Measurements from ENCODE around the gene PHF19.

PHF19 gene

DNA sequence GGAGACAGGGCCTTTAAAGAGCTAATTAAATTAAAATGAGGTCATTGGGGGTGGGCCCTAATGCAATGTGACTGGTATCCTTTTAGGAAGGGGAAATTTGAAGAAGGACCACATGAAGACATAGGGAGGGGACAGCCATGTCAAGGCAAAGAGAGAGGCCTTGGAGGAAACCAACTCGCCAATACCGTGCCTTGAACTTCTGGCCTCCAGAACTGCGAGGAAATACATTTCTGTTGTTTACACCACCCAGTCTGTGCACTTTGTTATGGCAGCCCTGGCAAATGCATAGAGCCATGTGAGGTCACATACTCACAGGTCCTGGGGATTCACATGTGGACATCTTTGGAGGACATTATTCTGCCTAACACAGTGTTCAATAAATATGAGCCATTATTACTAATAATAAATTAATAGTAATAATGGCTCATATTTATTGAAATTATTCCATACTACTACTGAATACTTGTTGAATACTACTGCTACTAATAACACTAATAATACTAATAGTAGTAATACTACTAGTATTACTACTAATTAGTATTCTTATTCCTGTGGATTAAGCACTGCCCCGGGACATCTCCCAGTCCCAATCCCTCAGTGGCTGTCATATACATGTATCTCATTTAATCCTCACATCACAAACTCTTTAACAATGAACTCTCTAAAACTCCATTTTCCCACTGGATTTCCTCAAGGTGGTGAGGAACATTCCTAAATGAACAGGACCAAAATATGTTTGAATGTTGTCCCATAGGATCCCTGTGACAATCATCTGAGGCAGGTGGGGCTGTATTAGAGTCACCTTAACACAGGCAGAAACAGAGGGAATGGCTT is 41.2 kb upstream of the PHF19 start:
- no peak overlapping the region for H3K4me3 ChIP-seq (ENCODE audit: low read length)
- DNase-seq (ENCODE audit: low read depth): no peak
- TF ChIP-seq, protein P1, sequence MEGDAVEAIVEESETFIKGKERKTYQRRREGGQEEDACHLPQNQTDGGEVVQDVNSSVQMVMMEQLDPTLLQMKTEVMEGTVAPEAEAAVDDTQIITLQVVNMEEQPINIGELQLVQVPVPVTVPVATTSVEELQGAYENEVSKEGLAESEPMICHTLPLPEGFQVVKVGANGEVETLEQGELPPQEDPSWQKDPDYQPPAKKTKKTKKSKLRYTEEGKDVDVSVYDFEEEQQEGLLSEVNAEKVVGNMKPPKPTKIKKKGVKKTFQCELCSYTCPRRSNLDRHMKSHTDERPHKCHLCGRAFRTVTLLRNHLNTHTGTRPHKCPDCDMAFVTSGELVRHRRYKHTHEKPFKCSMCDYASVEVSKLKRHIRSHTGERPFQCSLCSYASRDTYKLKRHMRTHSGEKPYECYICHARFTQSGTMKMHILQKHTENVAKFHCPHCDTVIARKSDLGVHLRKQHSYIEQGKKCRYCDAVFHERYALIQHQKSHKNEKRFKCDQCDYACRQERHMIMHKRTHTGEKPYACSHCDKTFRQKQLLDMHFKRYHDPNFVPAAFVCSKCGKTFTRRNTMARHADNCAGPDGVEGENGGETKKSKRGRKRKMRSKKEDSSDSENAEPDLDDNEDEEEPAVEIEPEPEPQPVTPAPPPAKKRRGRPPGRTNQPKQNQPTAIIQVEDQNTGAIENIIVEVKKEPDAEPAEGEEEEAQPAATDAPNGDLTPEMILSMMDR (IDR thresholded peaks at IDR 0.05; ENCODE audit: insufficient read depth, low read depth, low read length, missing control alignments): no peak

DNA sequence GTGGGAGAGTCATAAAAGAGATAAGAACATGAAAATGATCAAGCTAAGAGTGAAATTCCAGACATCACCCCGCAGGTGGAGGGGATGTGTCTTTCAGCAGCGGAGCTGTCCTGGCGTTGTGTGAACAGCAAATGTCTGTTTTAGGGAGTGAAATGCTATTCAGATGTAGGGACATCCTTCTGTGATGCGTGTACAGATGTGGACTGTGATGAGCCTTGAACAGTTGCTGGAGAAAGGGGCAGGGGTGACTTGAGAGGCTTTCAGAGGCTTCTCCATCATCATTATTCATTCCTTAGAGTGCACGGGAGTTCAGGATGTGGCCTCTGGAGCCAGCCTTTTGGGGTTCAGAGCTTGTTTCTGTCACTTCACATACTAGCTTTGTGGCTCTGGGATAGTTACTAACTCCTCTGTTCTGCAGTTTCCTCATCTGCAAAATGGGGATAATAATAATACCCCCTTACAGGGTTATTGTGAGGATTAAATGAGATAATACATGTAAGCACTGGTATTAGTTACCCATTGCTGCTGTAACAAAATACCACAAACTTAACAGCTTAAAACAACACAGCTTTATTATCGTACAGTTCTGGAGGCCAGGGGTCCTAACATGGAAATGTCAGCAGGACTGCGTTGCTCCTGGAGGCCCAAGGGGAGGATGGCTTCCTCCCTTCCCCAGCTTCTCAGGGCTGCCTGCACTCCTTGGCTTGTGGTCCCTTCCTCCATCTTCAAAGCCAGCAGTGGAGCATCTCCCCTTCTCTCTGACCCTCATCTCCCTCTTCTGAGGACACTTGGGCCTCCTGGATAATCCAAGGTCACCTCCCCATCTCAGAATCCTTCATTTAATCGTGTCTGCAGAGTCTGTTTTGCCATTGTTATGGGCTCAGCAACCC is 40.2 kb upstream of the PHF19 start:
- TF ChIP-seq, protein P1 (IDR thresholded peaks at IDR 0.05; ENCODE audit: insufficient read depth, low read depth, low read length, missing control alignments): no peak
- no peak overlapping the region for H3K4me3 ChIP-seq (ENCODE audit: low read length)
- no peak for DNase-seq (ENCODE audit: low read depth)

DNA sequence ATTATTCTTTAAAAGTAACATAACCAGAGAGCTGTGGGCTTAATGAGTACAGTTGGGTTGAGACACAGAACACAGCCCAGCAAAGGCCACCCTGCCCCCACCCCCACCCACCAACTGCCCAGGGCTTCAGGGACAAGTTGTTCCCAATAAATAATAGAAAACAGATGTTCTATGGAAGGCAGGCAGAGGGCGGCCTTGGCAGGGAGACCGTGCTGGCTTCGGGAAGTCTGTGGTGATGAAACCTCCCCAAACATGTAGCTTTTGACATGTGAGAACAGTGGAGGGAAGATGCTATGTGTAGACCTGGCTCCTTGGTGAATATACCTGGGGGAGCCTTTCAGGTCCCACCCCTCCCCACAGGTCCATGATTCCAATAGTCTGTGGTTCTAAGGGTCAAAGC is 39.6 kb upstream of the PHF19 start:
- DNase-seq (ENCODE audit: low read depth): peak; percentile 55
- no peak overlapping the region for H3K4me3 ChIP-seq (ENCODE audit: low read length)
- TF ChIP-seq, protein P1 (IDR thresholded peaks at IDR 0.05; ENCODE audit: insufficient read depth, low read depth, low read length, missing control alignments): peak; percentile 43

DNA sequence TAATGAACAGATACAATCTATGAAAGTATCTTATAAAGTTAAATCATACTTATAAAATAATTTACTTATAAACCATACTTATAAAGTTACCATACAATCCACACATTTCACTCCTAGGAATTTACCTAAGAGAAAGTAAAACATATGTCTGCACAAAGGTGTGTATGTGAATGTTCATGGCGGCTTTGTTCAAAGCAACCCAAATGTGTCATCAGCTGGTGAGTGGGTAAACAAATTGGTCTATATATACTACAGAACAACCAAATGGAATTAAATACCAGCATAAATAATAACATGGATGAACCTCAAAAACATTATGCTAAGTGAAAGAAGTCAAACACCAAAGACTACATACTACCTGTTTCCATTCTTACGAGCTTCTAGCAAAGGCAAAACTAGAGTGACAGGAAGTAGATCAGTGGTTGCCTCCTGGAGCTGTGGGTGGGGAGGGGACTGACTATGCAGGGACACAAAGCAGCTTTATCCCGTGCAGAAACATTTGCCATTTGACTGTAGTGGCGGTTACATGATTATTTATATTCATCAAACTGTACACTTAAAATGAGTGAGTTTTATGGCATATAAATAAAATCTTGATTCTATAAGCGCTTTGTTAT is 39.0 kb upstream of the PHF19 start:
- DNase-seq (ENCODE audit: low read depth): no peak
- no peak overlapping the region for H3K4me3 ChIP-seq (ENCODE audit: low read length)
- TF ChIP-seq, protein P1 (IDR thresholded peaks at IDR 0.05; ENCODE audit: insufficient read depth, low read depth, low read length, missing control alignments): no peak

DNA sequence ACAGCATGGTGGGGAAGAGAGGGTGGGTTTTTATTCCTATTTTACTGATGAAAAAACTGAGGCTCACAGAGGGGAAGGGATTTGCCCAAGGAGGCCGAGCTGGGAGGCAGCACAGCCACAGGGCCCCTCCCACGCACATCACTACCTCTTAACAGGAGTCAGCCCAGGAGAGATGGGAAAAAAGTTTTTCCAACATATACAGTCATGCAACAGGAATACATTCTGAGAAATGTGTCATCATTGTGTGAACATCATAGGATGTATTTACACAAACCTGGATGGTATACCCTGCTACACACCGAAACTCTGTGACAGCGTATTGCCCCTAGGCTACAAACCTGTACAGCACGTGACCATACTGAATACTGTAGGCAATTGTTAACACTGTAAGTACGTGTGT is 38.0 kb upstream of the PHF19 start:
- no peak overlapping the region for H3K4me3 ChIP-seq (ENCODE audit: low read length)
- peak; percentile 98 for DNase-seq (ENCODE audit: low read depth)

DNA sequence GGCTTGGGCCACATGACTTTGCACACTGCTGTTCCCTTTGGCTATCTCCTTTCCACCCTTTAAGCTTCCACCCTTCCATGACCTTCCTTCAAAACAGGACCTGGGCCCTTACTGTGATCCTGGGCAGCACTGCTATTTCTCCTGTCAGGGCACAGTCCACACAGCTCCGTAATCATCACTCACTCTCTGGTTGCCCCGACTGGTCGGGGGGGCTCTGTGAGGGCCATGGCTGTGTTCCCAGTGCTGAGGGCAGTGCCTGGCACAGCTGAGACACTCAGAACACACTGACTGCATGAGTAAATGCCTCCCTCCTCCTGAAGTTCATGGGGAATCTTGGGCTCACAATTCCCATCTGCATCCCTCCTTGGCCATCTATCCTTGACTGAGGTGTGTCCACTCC is 37.4 kb upstream of the PHF19 start:
- DNase-seq (ENCODE audit: low read depth): no peak
- TF ChIP-seq, protein P1 (IDR thresholded peaks at IDR 0.05; ENCODE audit: insufficient read depth, low read depth, low read length, missing control alignments): no peak
- no peak overlapping the region for H3K4me3 ChIP-seq (ENCODE audit: low read length)

More for the DNA sequence above, 38.0 kb upstream of the PHF19 start:
- TF ChIP-seq, protein P1 (IDR thresholded peaks at IDR 0.05; ENCODE audit: insufficient read depth, low read depth, low read length, missing control alignments): no peak

Measured in epithelial cell of esophagus (primary cell).